Stimulated activated CD4-positive, alpha-beta T cell treated with anti-CD3 and anti-CD28 coated beads, Interleukin-2, amount 100 ng/mL, for 24 hours (primary cell): ENCODE measurements around the gene LGALS9.
A peak's percentile ranks its signal among the peaks of the same experiment; 100 is the strongest.
"Not testable (repeated sequence)": the region's sequence is repeated elsewhere in the genome, so short reads cannot be mapped to it uniquely, and the experiment has no call there.

Experiments used
- DNase-seq, 2 donors: peaks; one replicate each; pipeline ENCODE4 v3.0.0-alpha.2; 2020

Gene LGALS9

GRCh38 chr17:27631897-27632725, 1.1 kb downstream of the LGALS9 start:
- DNase-seq, result no peak

- not testable (repeated sequence) for DNase-seq
Observed at GRCh38 chr17:27632766-27633165, 1.8 kb downstream of the LGALS9 start.

GRCh38 chr17:27633312-27634025, 2.5 kb downstream of the LGALS9 start:
- no peak for DNase-seq

- no peak for DNase-seq
Observed at GRCh38 chr17:27634026-27634335, 3.0 kb downstream of the LGALS9 start.

GRCh38 chr17:27634776-27635175, 3.8 kb downstream of the LGALS9 start:
- no peak for DNase-seq

GRCh38 chr17:27635275-27635823, 4.4 kb downstream of the LGALS9 start:
- no peak for DNase-seq

GRCh38 chr17:27636005-27636520, 5.1 kb downstream of the LGALS9 start:
- DNase-seq, result not testable (repeated sequence)

DNA sequence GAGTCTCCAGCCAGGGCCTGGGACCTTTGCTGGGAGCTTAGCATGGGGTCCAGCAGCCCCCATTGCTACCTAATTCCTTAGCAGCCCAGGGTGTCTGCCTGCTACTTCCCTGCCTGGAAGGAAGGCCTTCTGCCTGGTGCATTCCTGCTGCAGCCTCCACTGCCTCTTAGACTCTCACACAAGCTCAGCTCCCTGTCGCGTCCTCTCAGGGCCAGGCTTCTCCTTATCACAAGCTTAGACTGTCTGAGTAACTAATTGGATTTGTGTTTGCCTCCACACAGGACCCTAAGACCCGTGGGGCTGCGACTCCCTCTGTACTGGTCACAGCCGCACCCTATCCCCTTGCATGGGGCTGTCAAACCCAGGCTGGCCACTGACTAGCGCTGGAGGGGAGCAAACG, 6.8 kb downstream of the LGALS9 start:
- not testable (repeated sequence) for DNase-seq

DNA sequence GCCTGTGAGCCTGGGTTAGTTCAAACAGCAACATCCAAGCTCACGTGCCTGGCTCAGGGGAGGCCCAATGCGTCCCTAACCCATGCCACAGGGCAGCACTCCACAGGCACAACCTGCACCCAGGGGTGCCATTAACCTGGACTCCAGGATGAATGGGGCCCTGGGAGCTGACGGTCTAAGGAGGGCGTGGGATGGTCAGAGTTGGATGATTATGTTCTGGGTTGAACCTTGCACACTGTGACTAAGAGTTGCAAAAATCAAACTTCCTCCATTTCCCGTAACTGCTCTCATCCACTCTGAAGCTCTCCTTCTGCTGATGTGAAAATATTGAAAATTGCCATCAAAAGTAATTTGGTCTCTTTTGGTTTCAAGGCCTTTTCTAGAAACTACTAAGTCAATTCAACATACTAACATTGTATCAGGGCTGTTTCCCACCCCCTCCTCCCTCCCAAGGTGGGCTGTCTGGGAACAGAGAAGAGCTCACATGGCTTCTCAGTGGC, 7.5 kb downstream of the LGALS9 start:
- not testable (repeated sequence) for DNase-seq

DNA sequence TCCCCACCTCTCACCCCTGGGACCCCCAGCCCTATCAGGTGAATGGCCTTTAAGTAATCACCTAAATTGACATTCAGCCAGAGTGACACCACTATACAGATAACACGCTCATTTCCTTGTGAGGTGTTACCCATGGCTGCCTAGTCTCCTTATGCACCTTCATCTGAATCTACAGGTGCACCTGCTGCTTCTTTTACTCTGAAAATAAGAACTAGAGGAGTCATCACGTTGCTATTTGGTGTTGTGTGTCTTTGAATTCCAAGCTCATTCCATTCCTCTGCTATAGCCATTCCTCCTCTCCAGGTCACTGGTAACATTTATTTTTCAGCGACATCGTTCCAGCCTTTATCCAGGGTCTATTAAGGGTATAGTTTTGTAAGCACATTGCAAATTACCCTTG, 9.8 kb downstream of the LGALS9 start:
- no peak for DNase-seq

DNA sequence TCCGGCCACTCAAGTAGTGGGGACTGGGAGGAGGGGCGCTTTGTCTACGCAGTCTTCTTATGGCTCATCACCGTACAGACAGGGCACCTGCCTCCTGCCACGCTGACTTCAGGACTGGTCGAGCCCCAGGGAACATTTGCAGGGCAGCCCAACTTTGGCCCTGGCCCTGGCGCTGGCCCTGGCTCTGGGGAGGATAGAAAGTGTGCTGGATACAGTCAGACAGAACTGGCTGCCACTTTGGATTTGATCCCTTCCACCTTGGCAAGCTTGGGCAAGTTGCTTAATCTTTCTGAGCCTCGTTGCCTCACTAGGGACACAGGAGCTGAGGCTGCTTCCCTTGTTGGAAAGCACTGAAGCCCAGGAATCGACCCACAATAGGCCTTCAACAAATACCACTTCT, 13.6 kb downstream of the LGALS9 start:
- no peak for DNase-seq

GRCh38 chr17:27645621-27646020, 14.6 kb downstream of the LGALS9 start:
- not testable (repeated sequence) for DNase-seq

DNA sequence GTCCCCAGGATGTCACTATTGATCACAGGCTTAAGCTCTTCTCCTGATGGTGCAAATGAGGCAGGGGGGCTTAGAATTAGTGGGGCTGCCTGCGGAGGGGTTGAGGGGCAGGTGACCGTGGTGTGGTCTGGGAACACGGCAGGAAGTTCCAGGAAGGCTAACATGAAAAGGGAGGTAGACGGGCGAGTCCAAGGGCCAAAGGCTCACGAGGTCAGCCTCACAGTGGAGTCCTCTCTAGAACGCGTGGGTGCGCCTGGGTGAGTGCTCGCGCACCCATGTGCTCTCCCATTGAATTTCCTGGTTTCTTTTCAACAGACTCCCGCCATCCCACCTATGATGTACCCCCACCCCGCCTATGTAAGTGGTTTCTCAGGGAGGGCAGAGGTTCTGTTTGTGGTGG, 15.2 kb downstream of the LGALS9 start:
- no peak for DNase-seq

DNA sequence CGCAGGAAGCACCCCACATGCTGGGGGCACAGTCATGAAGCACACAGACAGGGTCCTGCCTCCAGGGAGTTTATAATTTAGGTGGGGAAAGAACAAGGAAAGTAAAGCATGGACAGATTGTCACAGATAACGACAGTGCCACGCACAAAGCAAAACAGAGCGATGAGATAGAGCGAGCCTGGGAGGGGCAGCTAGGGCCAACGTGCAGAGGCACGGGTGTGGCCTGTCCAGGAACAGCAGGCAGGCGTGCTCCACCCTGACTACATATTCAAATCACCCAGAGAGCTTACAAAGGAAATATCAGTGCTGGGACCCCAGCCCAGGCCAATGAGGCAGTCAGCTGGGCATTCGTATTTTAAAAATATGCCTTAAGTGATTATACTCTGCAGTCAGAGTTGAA, 16.8 kb downstream of the LGALS9 start:
- DNase-seq, result no peak

- DNase-seq, result not testable (repeated sequence)
Observed at GRCh38 chr17:27649111-27649571, 18.2 kb downstream of the LGALS9 start.

DNA sequence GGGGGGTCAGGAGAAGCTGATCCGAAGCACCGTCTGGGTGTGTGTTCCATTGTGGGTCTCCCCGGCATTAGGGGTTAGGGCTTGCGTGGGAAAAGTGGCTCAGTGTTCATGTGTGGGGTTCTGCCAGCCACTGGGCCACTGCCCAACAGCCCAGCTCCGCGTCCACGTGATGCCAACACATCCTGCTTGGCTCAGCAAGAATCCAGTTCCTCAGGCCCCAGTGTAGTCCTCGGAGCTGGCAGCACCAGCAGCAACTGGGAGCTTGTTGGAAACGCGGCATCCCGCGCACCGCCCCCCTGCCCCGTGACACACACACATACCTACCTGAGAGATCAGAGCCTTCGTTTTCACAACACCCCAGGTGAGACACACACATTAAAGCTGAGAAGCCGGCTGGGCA, 18.9 kb downstream of the LGALS9 start:
- no peak for DNase-seq

DNA sequence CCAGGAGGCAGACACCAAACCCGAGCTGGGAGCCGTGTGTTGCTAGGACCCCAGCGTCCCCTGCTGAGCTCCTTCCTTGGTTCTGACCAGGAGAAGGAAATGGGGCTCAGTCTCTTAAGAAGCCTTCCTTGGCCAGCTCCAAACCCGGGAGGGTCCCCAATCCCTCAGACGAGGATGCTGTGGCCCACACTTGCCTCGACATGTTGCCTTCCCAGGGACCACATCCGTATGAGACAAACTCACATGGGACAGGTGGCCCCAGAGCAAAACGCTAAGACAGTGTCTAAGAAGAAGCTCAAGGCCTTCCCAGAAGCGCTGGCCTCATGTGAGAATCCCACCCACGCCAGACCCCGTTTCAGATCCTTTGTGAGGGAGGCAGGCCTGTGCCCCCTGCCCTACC, 19.8 kb downstream of the LGALS9 start:
- DNase-seq, result no peak

DNA sequence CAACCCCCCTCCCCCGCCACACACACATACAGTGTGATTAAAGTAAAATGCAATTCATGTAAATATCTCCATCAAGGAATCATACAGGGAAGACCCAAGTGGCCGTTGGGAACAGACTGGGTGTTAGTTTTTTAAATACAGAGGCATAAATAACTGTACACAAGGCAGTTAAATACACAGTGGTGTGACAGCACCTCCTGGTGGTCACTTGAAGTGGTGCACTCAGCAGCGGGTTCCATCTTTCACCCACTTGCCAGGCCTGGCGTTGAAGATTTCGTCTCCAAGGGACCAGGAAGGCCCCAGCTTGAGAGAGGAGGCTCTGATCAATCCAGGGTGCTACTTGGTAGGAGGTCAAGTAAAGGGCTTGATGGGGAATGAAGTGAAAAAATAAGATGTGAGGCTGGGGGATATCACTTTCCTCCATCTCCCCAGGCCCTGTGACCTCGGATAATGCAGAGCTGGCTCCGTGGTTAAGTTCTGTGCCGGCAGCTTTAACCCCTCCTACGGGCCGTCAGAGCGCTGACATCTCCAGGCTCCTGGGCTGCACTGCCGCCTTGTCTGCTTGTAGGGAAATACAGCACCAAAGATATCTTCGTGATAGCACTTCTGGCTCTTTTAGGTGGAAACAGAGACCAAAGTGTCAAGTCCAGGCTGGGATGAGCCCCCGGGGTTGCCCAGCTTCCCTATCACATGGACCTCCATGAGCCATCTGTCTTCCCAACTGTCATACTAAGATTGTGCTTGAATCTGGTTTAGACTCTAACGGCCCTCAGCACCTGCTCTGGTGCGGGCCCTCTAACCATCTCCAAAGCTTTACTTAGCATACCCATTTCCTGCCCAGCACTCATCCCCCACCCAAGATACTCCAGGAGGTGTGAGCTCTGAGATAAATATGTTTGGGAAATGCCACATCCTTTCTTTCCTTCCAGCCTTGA, 20.7 kb downstream of the LGALS9 start:
- DNase-seq, result peak; percentile 77 to 81

- not testable (repeated sequence) for DNase-seq
Observed at GRCh38 chr17:27653449-27653971, 22.5 kb downstream of the LGALS9 start.

DNA sequence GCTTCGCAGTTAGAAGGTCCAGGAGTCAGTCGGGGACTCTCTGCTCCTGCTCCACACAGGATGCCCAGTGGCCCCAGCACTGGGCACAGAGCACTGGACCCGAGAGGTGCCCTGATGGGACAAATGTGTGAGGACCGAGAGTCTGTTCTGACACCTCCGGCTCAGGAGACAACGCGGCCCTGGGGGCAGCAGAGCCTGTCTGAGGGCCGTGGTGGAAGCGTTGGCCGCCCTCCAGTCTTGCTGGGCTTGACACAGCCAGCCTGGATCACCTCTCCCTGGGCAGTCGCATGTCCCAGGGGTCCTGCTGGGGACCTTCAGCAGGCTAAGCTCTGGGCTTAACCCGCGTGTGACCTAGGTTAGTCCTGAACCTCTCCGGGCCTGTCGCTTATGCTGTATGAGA, 23.1 kb downstream of the LGALS9 start:
- DNase-seq, result no peak

- DNase-seq, result peak; percentile 80 to 83
Observed at GRCh38 chr17:27654654-27655524, 23.9 kb downstream of the LGALS9 start.
